ENCODE data around the gene MUC5AC. TPM values are rescaled to one million over a fixed set of nuclear protein-coding genes. Genes with fewer than 3 reads are reported as not detected.

Gene MUC5AC
- polyA plus RNA-seq, 1 donor from 2014 or later = not detected

GRCh38 chr11:1203505-1204271 lies 45.9 kb downstream of the MUC5AC start:
- no peak overlapping the region for H3K4me3 ChIP-seq (ENCODE audit: low read length)
- no peak for TF ChIP-seq EP300 (conservative IDR thresholded peaks at IDR 0.05; ENCODE audit: poor library complexity, severe bottlenecking)
- no peak for TF ChIP-seq CTCF (IDR thresholded peaks at IDR 0.05; ENCODE audit: poor library complexity, severe bottlenecking)
- TF ChIP-seq TAF1 (IDR thresholded peaks at IDR 0.05; ENCODE audit: low read depth) = no peak
- TF ChIP-seq RAD21 (conservative IDR thresholded peaks at IDR 0.05) = no peak
- TF ChIP-seq SMC3 (conservative IDR thresholded peaks at IDR 0.05; ENCODE audit: poor library complexity) = no peak
- TF ChIP-seq POLR2AphosphoS5 (IDR thresholded peaks at IDR 0.05) = no peak
- no peak for TF ChIP-seq EZH2 (IDR thresholded peaks at IDR 0.05; ENCODE audit: borderline replicate concordance, insufficient read depth, low read length, poor library complexity, severe bottlenecking)
- TF ChIP-seq REST (IDR thresholded peaks at IDR 0.05; ENCODE audit: borderline replicate concordance) = no peak
- H3K27ac ChIP-seq (ENCODE audit: low read length) = no peak overlapping the region
- H4K20me1 ChIP-seq (ENCODE audit: insufficient read depth) = no peaks in the 10 kb centered on the region
- H3F3A ChIP-seq (ENCODE audit: insufficient read depth, low read length, poor library complexity, severe bottlenecking) = no peaks in the 10 kb centered on the region
- no peaks in the 10 kb centered on the region for H3K9me3 ChIP-seq (ENCODE audit: low read length)
- no peak overlapping the region for H2AFZ ChIP-seq (ENCODE audit: low read depth, low read length)
- H3K27me3 ChIP-seq (ENCODE audit: insufficient read depth, low read depth, low read length) = no peaks in the 10 kb centered on the region
- H3K9me2 ChIP-seq (ENCODE audit: insufficient read depth, low read length) = no peaks in the 10 kb centered on the region
- H3K4me2 ChIP-seq (ENCODE audit: low read length) = no peak overlapping the region
- H3K36me3 ChIP-seq (ENCODE audit: insufficient read depth, low read length) = no peaks in the 10 kb centered on the region
- H3K9ac ChIP-seq (ENCODE audit: low read length) = no peak overlapping the region
- H3K79me2 ChIP-seq (replicated peaks; ENCODE audit: insufficient read depth, low read length) = no peaks in the 10 kb centered on the region

GRCh38 chr11:1204381-1205101 lies 46.8 kb downstream of the MUC5AC start:
- H3K36me3 ChIP-seq (ENCODE audit: insufficient read depth, low read length) = no peaks in the 10 kb centered on the region

More at GRCh38 chr11:1204381-1205101, 46.8 kb downstream of the MUC5AC start:
- no peak overlapping the region for H3K4me3 ChIP-seq (ENCODE audit: low read length)
- no peaks in the 10 kb centered on the region for H3K9me3 ChIP-seq (ENCODE audit: low read length)
- no peak overlapping the region for H3K9ac ChIP-seq (ENCODE audit: low read length)
- no peaks in the 10 kb centered on the region for H4K20me1 ChIP-seq (ENCODE audit: insufficient read depth)
- no peak overlapping the region for H3K27ac ChIP-seq (ENCODE audit: low read length)
- H3K9me2 ChIP-seq (ENCODE audit: insufficient read depth, low read length) = no peaks in the 10 kb centered on the region
- no peaks in the 10 kb centered on the region for H3K79me2 ChIP-seq (replicated peaks; ENCODE audit: insufficient read depth, low read length)
- no peaks in the 10 kb centered on the region for H3F3A ChIP-seq (ENCODE audit: insufficient read depth, low read length, poor library complexity, severe bottlenecking)
- H2AFZ ChIP-seq (ENCODE audit: low read depth, low read length) = no peak overlapping the region
- TF ChIP-seq REST (IDR thresholded peaks at IDR 0.05; ENCODE audit: borderline replicate concordance) (no peak), SMC3 (conservative IDR thresholded peaks at IDR 0.05; ENCODE audit: poor library complexity) (no peak), MXI1 (conservative IDR thresholded peaks at IDR 0.05; ENCODE audit: poor library complexity, severe bottlenecking) (no peak), CTCF (IDR thresholded peaks at IDR 0.05; ENCODE audit: poor library complexity, severe bottlenecking) (no peak), EP300 (conservative IDR thresholded peaks at IDR 0.05; ENCODE audit: poor library complexity, severe bottlenecking) (no peak), TAF1 (IDR thresholded peaks at IDR 0.05; ENCODE audit: low read depth) (no peak), RAD21 (conservative IDR thresholded peaks at IDR 0.05) (no peak), EZH2 (IDR thresholded peaks at IDR 0.05; ENCODE audit: borderline replicate concordance, insufficient read depth, low read length, poor library complexity, severe bottlenecking) (no peak), POLR2AphosphoS5 (IDR thresholded peaks at IDR 0.05) (no peak)
- H3K27me3 ChIP-seq (ENCODE audit: insufficient read depth, low read depth, low read length) = no peaks in the 10 kb centered on the region
- H3K4me2 ChIP-seq (ENCODE audit: low read length) = no peak overlapping the region
